Activated CD4-positive, alpha-beta T cell treated with anti-CD3 and anti-CD28 coated beads for 36 hours (primary cell): ENCODE measurements around the gene IGLON5. TPM values are rescaled to one million over a fixed set of nuclear protein-coding genes. Genes with fewer than 3 reads are reported as not detected.

Experiments used
- ATAC-seq: fragments of 200-7000 bp; cut with Tn5 transposase; one replicate; pipeline ENCODE4 v1.10.0; 2021; ENCODE audit warnings: mild to moderate bottlenecking, moderate library complexity
- CTCF ChIA-PET: fragments of 350-600 bp; sonication (Branson Sonifier 250); formaldehyde crosslinking; loops from one replicate; lab custom pipeline; 2021; ENCODE audit warnings: antibody characterized with exemption; lab: Charles Lee
- POLR2A ChIA-PET: fragments of 350-600 bp; sonication (Branson Sonifier 250); formaldehyde crosslinking; loops from one replicate; lab custom pipeline; 2021; ENCODE audit warnings: antibody characterized with exemption, inconsistent platforms; lab: Charles Lee
- DNase-seq: peaks from one replicate; pipeline ENCODE4 v3.0.0-alpha.2; 2020
- H3K27ac Mint-ChIP-seq: one replicate; pipeline ENCODE4 v1.8.0; 2021; ENCODE audit warnings: mixed read lengths
- H3K27me3 Mint-ChIP-seq: one replicate; pipeline ENCODE4 v1.8.0; 2021; ENCODE audit warnings: mixed read lengths
- H3K36me3 Mint-ChIP-seq: one replicate; pipeline ENCODE4 v1.8.0; 2021; ENCODE audit warnings: low read depth, mixed read lengths
- H3K4me1 Mint-ChIP-seq: one replicate; pipeline ENCODE4 v1.8.0; 2021; ENCODE audit warnings: mixed read lengths
- H3K4me3 Mint-ChIP-seq: one replicate; pipeline ENCODE4 v1.8.0; 2021; ENCODE audit warnings: mild to moderate bottlenecking, moderate library complexity, mixed read lengths
- H3K9me3 Mint-ChIP-seq: one replicate; pipeline ENCODE4 v1.8.0; 2021; ENCODE audit warnings: low read depth, mixed read lengths
- intact Hi-C, 2 experiments: fragments of 100-400 bp; cut with DNase I in 1 of 2; cut with micrococcal nuclease in 1 of 2; formaldehyde crosslinking; loops; one replicate each; pipeline versions ENCODE4 v1.14.2 to v1.15.1; 2022 to 2024; cut with DNase I, micrococcal nuclease
- total RNA-seq, 2 experiments: library from RNA; stranded (reverse); gene quantifications; one replicate each; pipeline ENCODE4 v1.2.3, GENCODE V29; 2021

The IGLON5 gene
- total RNA-seq, 2 experiments from 2014 or later = 0.18 to 0.28 TPM

- Mint-ChIP-seq H3K4me3 (peak overlapping the region; percentile 90), H3K4me1 (peaks cover 57% of the 10 kb centered on the region), H3K9me3 (no peaks in the 10 kb centered on the region), H3K27me3 (no peaks in the 10 kb centered on the region), H3K36me3 (peaks cover 32% of the 10 kb centered on the region), H3K27ac (peak overlapping the region; percentile 97)
- ChIA-PET POLR2A (interaction anchor here (1.6 to 2.1 kb wide), 2 partner anchors 28 to 29 kb away, joined by 9 to 11 read pairs; no protein-coding TSS in a partner anchor), CTCF (interaction anchor here (1.0 to 1.5 kb wide), 3 partner anchors 26 to 295 kb away, joined by 3 to 11 read pairs (median 5); no protein-coding TSS in a partner anchor)
- DNase-seq (peak; percentile 97), ATAC-seq (peak; percentile 66)
- intact Hi-C loops = loop anchor here (1.0 to 2.0 kb wide), 9 partner anchors 27 to 562 kb away; partner anchors contain the start of gene CTU1 (in 1 of the 2)
Measured at GRCh38 chr19:51366389-51367254, 55.2 kb downstream of the IGLON5 start.

GRCh38 chr19:51367255-51367564, 55.8 kb downstream of the IGLON5 start:
- ATAC-seq (no peak), DNase-seq (no peak)
- H3K36me3 Mint-ChIP-seq = peaks cover 31% of the 10 kb centered on the region
- H3K9me3 Mint-ChIP-seq = no peaks in the 10 kb centered on the region
- H3K27ac Mint-ChIP-seq = peak overlapping the region; percentile 97
- ChIA-PET POLR2A (interaction anchor here (0.6 to 2.1 kb wide), 7 partner anchors 13 to 337 kb away, joined by 3 to 11 read pairs (median 4); no protein-coding TSS in a partner anchor), CTCF (interaction anchor here (0.8 to 1.7 kb wide), 5 partner anchors 13 to 141 kb away, joined by 3 to 11 read pairs (median 5); no protein-coding TSS in a partner anchor)
- peak overlapping the region; percentile 90 for H3K4me3 Mint-ChIP-seq
- H3K4me1 Mint-ChIP-seq = peaks cover 58% of the 10 kb centered on the region
- intact Hi-C loops = loop anchor here (1.0 to 2.0 kb wide), 8 partner anchors 27 to 562 kb away; partner anchors contain the start of gene CTU1 (in 1 of the 2)
- H3K27me3 Mint-ChIP-seq = no peaks in the 10 kb centered on the region

- ATAC-seq = peak; percentile 83
- Mint-ChIP-seq H3K27ac (peak overlapping the region; percentile 97), H3K9me3 (no peaks in the 10 kb centered on the region), H3K4me3 (peak overlapping the region; percentile 90), H3K36me3 (peaks cover 31% of the 10 kb centered on the region), H3K4me1 (peaks cover 58% of the 10 kb centered on the region), H3K27me3 (no peaks in the 10 kb centered on the region)
- DNase-seq = peak; percentile 99
- intact Hi-C loops = loop anchor here (1.0 to 2.0 kb wide), 8 partner anchors 27 to 563 kb away; partner anchors contain the start of gene CTU1 (in 1 of the 2)
- ChIA-PET POLR2A (interaction anchor here (0.6 to 2.1 kb wide), 7 partner anchors 13 to 337 kb away, joined by 3 to 11 read pairs (median 4); no protein-coding TSS in a partner anchor), CTCF (interaction anchor here (0.8 to 1.7 kb wide), 6 partner anchors 12 to 141 kb away, joined by 3 to 11 read pairs (median 4); no protein-coding TSS in a partner anchor)
Measured at GRCh38 chr19:51367565-51368365, 56.3 kb downstream of the IGLON5 start.

GRCh38 chr19:51368366-51369282, 57.2 kb downstream of the IGLON5 start, which contains the start of gene CLDND2:
Gene CLDND2, minus strand, starts transcription at chr19:51369003. Its CDS starts 426 bp downstream, at chr19:51368577.
- H3K27me3 Mint-ChIP-seq = no peaks in the 10 kb centered on the region
- POLR2A ChIA-PET = interaction anchor here (0.9 to 2.1 kb wide), 4 partner anchors 14 to 80 kb away, joined by 4 to 11 read pairs (median 6); no protein-coding TSS in a partner anchor
- peaks cover 58% of the 10 kb centered on the region for H3K4me1 Mint-ChIP-seq
- H3K4me3 Mint-ChIP-seq = peak within 1 kb of the TSS; percentile 90
- H3K9me3 Mint-ChIP-seq = no peaks in the 10 kb centered on the region
- no peak for ATAC-seq
- intact Hi-C loops = no loop called here
- H3K36me3 Mint-ChIP-seq = peaks cover 28% of the 10 kb centered on the region
- CTCF ChIA-PET = interaction anchor here (1.0 to 1.7 kb wide), 5 partner anchors 11 to 53 kb away, joined by 3 to 11 read pairs (median 5); no protein-coding TSS in a partner anchor
- peak within 1 kb of the TSS; percentile 97 for H3K27ac Mint-ChIP-seq
- DNase-seq = peak; percentile 31

- CTCF ChIA-PET = interaction anchor here (0.6 to 1.2 kb wide), 3 partner anchors 11 to 1892 kb away, joined by 3 to 4 read pairs (median 3); no protein-coding TSS in a partner anchor
- Mint-ChIP-seq H3K4me1 (peaks cover 60% of the 10 kb centered on the region), H3K27ac (peak overlapping the region; percentile 94), H3K36me3 (peaks cover 31% of the 10 kb centered on the region), H3K9me3 (no peaks in the 10 kb centered on the region), H3K4me3 (peak overlapping the region; percentile 70), H3K27me3 (no peaks in the 10 kb centered on the region)
- intact Hi-C loops = no loop called here
- ATAC-seq = no peak
- DNase-seq = no peak
- POLR2A ChIA-PET = no interaction called here
Measured at GRCh38 chr19:51370230-51370629, 58.8 kb downstream of the IGLON5 start.

- H3K4me1 Mint-ChIP-seq = peaks cover 65% of the 10 kb centered on the region
- ATAC-seq (no peak), DNase-seq (no peak)
- peak overlapping the region; percentile 70 for H3K4me3 Mint-ChIP-seq
- peak overlapping the region; percentile 94 for H3K27ac Mint-ChIP-seq
- no peaks in the 10 kb centered on the region for H3K9me3 Mint-ChIP-seq
- ChIA-PET POLR2A (interaction anchor here (1.1 kb wide), 1 partner anchor 24 kb away, joined by 6 read pairs; no protein-coding TSS in a partner anchor), CTCF (interaction anchor here (1.0 to 1.3 kb wide), 3 partner anchors 8 to 32 kb away, joined by 3 to 5 read pairs (median 5); no protein-coding TSS in a partner anchor)
- no peaks in the 10 kb centered on the region for H3K27me3 Mint-ChIP-seq
- intact Hi-C loops = no loop called here
- H3K36me3 Mint-ChIP-seq = peaks cover 28% of the 10 kb centered on the region
Measured at GRCh38 chr19:51371186-51371690, 59.8 kb downstream of the IGLON5 start.

GRCh38 chr19:51372021-51372648, 60.7 kb downstream of the IGLON5 start:
- Mint-ChIP-seq H3K4me3 (peak overlapping the region; percentile 70), H3K9me3 (no peaks in the 10 kb centered on the region), H3K27me3 (no peaks in the 10 kb centered on the region), H3K36me3 (peaks cover 24% of the 10 kb centered on the region), H3K27ac (peak overlapping the region; percentile 94), H3K4me1 (peaks cover 73% of the 10 kb centered on the region)
- ChIA-PET POLR2A (interaction anchor here (1.1 to 1.9 kb wide), 3 partner anchors 22 to 23 kb away, joined by 5 to 7 read pairs (median 6); no protein-coding TSS in a partner anchor), CTCF (interaction anchor here (1.0 to 1.6 kb wide), 4 partner anchors 9 to 32 kb away, joined by 3 to 5 read pairs (median 5); no protein-coding TSS in a partner anchor)
- no peak for DNase-seq
- intact Hi-C loops = loop anchor here in 1 of 2 experiments (1.0 kb wide), 1 partner anchor 69 kb away; no protein-coding TSS in a partner anchor
- ATAC-seq = no peak

- no peaks in the 10 kb centered on the region for H3K9me3 Mint-ChIP-seq
- peak; percentile 89 for DNase-seq
- peak within 1 kb of the TSS; percentile 94 for H3K27ac Mint-ChIP-seq
- POLR2A ChIA-PET = interaction anchor here (0.6 to 1.9 kb wide), 3 partner anchors 18 to 22 kb away, joined by 3 to 7 read pairs (median 5); no protein-coding TSS in a partner anchor
- ATAC-seq = peak; percentile 83
- intact Hi-C loops = loop anchor here (1.0 kb wide), 2 partner anchors 21 to 68 kb away; no protein-coding TSS in a partner anchor
- CTCF ChIA-PET = interaction anchor here (1.3 to 1.6 kb wide), 2 partner anchors 24 to 33 kb away, joined by 5 read pairs; no protein-coding TSS in a partner anchor
- H3K36me3 Mint-ChIP-seq = peaks cover 22% of the 10 kb centered on the region
- no peaks in the 10 kb centered on the region for H3K27me3 Mint-ChIP-seq
- peak within 1 kb of the TSS; percentile 70 for H3K4me3 Mint-ChIP-seq
- H3K4me1 Mint-ChIP-seq = peaks cover 73% of the 10 kb centered on the region
Measured at GRCh38 chr19:51372649-51373504, 61.4 kb downstream of the IGLON5 start, which contains the start of gene NKG7. Gene NKG7, minus strand, starts transcription at chr19:51372654. Its CDS starts 119 bp downstream, at chr19:51372535.
